Stimulated activated CD4-positive, alpha-beta T cell treated with anti-CD3 and anti-CD28 coated beads, Interleukin-12 subunit alpha, Interleukin-12 subunit beta, amount 100 ng/mL, for 24 hours (primary cell): ENCODE results near the gene CPOX.

ENCODE experiments used
- DNase-seq, 2 experiments: peaks; one replicate each; pipeline ENCODE4 v3.0.0-alpha.2; 2020; ENCODE audit warnings: low read depth in 2 of 2

The CPOX gene

GRCh38 chr3:98536456-98537017 is 56.9 kb downstream of the CPOX start:
- no peak for DNase-seq

DNA sequence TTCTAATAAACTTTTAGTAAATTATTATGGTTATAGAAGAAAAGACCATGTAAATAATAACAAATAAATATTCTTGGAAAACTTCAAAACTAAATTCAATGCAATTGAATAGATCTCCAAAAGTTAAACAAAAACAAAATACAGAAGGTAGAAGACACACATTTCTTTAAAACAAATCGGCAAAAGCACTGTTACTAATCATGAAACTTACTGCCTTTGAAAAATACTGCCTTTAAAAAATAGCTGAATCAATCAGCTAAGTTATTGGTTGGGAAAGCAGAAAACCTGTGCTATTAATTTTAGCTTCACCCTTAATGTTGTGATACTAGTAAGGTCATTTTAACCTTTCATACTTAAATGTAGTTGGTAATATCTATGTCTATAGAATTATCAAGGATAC is 58.7 kb downstream of the CPOX start:
- DNase-seq, result no peak

DNA sequence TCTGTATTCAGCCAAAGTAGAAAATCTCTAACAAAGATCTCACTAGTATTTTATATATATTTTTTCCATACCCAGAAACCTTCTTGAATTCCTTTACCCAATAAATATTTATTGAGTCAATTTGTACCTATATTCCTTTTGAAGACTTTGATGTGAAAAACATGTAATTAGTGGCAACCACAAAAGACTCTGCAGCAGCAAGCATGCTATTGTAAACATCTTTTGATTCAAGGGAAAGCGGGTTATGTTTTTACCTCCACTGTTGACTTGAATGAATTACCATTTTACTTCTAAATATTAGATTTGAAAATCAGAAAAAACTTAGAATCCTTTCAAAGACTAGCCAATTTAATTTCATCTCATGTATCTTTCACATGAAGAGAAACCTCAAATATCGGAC is 59.2 kb downstream of the CPOX start:
- no peak for DNase-seq

GRCh38 chr3:98532709-98533571 is 60.5 kb downstream of the CPOX start:
- no peak for DNase-seq

DNA sequence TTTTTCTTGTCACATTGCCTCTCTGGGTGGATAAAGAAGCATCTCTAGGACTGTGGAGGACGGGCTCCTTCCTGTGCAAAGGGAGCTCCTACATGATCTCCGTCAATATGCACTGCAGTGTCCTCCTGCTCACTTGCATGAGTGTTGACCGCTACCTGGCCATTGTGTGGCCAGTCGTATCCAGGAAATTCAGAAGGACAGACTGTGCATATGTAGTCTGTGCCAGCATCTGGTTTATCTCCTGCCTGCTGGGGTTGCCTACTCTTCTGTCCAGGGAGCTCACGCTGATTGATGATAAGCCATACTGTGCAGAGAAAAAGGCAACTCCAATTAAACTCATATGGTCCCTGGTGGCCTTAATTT is 61.2 kb downstream of the CPOX start:
- no peak for DNase-seq

DNA sequence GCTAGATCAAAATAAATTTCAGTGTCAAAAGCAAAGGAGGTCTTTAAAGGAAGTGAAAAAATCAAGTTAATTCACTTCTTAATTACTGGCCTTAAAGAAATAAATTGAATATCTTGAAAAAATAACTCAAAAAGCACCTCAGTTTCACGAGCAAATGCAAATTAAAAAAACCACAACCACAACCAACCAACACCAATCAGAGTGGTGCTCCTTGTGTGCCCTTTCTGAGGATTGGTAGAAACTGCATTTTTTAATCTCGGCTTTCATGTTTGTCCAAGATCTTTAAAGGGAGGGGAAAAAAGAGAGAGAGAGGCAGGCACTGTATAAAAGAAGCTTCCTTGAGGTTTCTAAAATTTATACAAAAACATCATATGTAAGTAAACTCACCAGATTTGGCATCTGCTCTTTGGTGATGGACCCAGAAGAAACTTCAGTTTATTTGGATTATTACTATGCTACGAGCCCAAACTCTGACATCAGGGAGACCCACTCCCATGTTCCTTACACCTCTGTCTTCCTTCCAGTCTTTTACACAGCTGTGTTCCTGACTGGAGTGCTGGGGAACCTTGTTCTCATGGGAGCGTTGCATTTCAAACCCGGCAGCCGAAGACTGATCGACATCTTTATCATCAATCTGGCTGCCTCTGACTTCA is 61.7 kb downstream of the CPOX start, which contains the start of gene GPR15:
TSS of gene GPR15 (plus strand) at position 357 of the 653 bp plus-strand sequence. CDS start at position 413, 56 bp downstream.
- DNase-seq, result no peak

DNA sequence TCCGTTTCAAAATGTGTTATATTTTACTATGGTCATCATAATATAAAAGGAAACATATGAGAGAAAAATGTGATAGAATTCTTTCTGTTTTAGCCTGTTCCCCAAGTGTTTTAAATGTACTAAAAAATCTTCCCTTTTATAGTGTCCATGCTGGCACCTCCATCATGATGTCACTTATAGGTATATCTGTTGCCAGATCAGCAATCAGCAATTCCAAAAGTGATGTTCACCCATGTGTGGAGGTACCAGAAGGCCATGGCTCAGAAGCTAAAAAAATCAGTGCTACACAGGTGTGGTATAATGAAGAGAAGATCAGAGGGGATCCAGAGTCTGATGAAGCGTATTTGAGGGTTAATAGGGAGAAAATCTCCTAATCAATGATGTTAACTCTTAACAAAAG is 62.7 kb downstream of the CPOX start:
- DNase-seq, result no peak

GRCh38 chr3:98529856-98530459 is 63.5 kb downstream of the CPOX start:
- DNase-seq, result no peak
